Uterus (tissue), 4 donors: Measurements from ENCODE around the gene STIP1. TPM values are rescaled to one million over a fixed set of nuclear protein-coding genes. Genes with fewer than 3 reads are reported as not detected.

Experiments
- DNase-seq, 2 donors: peaks; one replicate each; pipeline ENCODE4 v3.0.0-alpha.2; 2019 to 2020
- H3K27ac ChIP-seq, 2 donors: fragments of 200-600 bp; sonication (generic); 1 replicate in 1 of 2; 2 replicates in 1 of 2; pipeline ENCODE4 v1.5.1; 2016 to 2018
- H3K27me3 ChIP-seq, 2 donors: fragments of 200-600 bp; sonication (generic); one replicate each; pipeline ENCODE4 v1.5.1; 2018 to 2019; ENCODE audit warnings: control low read depth in 1 of 2
- H3K36me3 ChIP-seq, 2 donors: fragments of 200-600 bp; sonication (generic); one replicate each; pipeline ENCODE4 v1.5.1; 2019; ENCODE audit warnings: control low read depth in 1 of 2
- H3K4me1 ChIP-seq, 2 donors: fragments of 200-600 bp; sonication (generic); one replicate each; pipeline ENCODE4 v1.5.1; 2018 to 2019; ENCODE audit warnings: control low read depth in 1 of 2
- H3K4me3 ChIP-seq, 2 donors: fragments of 200-600 bp; sonication (generic); 1 replicate in 1 of 2; 2 replicates in 1 of 2; pipeline ENCODE4 v1.5.1; 2018 to 2019; ENCODE audit warnings: mild to moderate bottlenecking in 1 of 2
- H3K9me3 ChIP-seq, 2 donors: fragments of 200-600 bp; sonication (generic); one replicate each; pipeline ENCODE4 v1.5.1; 2019; ENCODE audit warnings: control low read depth in 1 of 2
- POLR2A ChIP-seq, 2 donors: fragments of 450-650 bp; IDR thresholded peaks; one replicate each; pipeline ENCODE4 v1.6.1; 2016; ENCODE audit warnings: antibody characterized with exemption in 2 of 2, mild to moderate bottlenecking in 1 of 2, moderate library complexity in 1 of 2
- intact Hi-C: fragments of 100-400 bp; cut with DNase I; formaldehyde crosslinking; loops from one replicate; pipeline ENCODE4 v1.15.1; 2023; ENCODE audit warnings: low total_unique reads
- total RNA-seq, 4 donors: library from RNA; depleted of rRNA in 3 of 4; stranded (reverse); fragments of >200 nt in 3 of 4; gene quantifications; one replicate each; pipeline versions ENCODE4 v1.1.0 to v1.2.4, GENCODE V29; 2014 to 2023
- TF ChIP-seq, protein P1 (sequence below), 4 experiments: fragments of 200-600 bp in 2 of 4; fragments of 450-650 bp in 2 of 4; sonication (generic) in 2 of 4; IDR thresholded peaks; one replicate each; pipeline ENCODE4 v1.5.1; 2016 to 2019; ENCODE audit warnings: antibody characterized with exemption in 4 of 4, mild to moderate bottlenecking in 2 of 4, moderate library complexity in 1 of 4
- donor health status: DM: yes; HTN: yes; CAD: no.

The STIP1 gene
- total RNA-seq, 4 donors from 2014 or later = 20.9 to 101 (median 83.8) TPM

DNA sequence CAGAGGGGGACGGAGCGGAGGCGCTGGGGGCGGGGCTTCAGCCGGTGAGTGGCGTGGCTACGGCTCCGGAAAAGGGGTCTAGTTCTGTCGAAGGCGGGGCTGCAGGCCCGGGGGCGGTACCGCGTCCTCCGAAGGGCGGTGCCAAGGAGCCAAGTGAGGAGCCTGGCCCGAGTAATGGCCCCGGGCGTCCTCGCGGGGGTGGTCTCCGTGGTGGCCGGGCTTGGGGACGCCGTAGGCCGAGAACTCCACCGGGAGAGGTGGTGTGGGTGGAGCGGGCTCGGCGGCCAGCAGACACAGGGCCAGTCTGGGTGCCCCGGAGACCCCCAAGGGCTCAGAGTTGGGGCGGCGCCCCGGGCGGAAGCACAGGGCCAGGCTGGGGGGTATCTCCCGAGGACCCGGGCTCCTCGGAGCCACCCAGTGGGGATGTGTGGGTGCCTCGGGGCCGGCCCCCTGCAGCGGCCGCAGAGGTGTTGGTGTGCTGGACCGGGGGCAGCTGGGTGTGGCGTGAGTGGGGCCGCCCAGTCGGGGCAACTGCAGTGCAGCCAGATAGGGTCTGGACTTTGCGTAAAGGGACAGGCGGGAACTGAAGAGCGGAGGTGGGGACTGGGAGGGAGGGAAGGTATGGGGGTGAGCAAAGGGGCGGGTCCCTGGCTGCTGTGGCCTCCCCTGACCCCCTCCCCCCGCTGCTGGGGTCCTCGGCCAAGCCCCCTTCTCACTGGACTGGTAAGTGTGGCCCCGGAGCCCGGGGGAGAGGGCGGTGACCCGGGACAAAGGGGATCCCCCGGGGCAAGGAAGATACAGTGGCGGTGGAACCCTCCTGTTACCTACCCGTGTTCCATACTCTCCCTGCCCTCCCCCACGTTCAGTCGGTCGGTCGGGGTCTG lies 55.8 kb downstream of the STIP1 start:
- intact Hi-C loops = no loop called here
- TF ChIP-seq, protein P1, sequence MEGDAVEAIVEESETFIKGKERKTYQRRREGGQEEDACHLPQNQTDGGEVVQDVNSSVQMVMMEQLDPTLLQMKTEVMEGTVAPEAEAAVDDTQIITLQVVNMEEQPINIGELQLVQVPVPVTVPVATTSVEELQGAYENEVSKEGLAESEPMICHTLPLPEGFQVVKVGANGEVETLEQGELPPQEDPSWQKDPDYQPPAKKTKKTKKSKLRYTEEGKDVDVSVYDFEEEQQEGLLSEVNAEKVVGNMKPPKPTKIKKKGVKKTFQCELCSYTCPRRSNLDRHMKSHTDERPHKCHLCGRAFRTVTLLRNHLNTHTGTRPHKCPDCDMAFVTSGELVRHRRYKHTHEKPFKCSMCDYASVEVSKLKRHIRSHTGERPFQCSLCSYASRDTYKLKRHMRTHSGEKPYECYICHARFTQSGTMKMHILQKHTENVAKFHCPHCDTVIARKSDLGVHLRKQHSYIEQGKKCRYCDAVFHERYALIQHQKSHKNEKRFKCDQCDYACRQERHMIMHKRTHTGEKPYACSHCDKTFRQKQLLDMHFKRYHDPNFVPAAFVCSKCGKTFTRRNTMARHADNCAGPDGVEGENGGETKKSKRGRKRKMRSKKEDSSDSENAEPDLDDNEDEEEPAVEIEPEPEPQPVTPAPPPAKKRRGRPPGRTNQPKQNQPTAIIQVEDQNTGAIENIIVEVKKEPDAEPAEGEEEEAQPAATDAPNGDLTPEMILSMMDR (IDR thresholded peaks at IDR 0.05) = peak in 2 of 4 experiments; percentile 16 to 22
- TF ChIP-seq POLR2A (IDR thresholded peaks at IDR 0.05) = peak; percentile 53 to 71
- H3K27me3 ChIP-seq = no peaks in the 10 kb centered on the region

DNA sequence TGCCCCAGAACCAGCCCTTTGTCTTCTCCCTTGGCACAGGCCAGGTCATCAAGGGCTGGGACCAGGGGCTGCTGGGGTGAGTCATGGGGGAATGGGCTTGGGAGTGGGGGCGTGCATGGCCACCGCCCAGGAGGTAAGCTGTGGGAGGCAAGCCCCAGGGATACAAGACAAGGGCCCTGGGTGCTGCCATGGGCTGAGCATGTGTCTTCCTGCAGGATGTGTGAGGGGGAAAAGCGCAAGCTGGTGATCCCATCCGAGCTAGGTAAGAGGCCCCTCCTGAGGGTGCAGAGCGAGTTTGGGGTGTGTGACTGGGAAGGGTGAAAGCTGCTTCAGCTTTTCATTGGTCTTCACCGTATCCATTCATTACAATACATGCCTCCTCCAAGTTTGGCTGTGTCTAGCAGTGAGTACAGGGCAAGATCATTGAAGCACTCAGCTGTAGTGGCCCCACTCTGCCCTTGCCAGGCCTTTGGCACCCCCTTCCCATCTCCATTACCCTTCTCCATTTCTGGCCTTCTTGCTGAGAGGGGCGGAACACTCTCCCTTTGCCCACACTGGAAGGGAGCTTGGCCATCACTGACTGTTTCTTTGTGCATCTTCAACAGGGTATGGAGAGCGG lies 57.4 kb downstream of the STIP1 start:
- no peaks in the 10 kb centered on the region for H3K36me3 ChIP-seq
- no peak for DNase-seq
- no peak overlapping the region for H3K27ac ChIP-seq
- intact Hi-C loops = no loop called here
- H3K4me3 ChIP-seq = no peak overlapping the region
- H3K27me3 ChIP-seq = no peaks in the 10 kb centered on the region
- H3K9me3 ChIP-seq = no peaks in the 10 kb centered on the region
- peaks cover 0 to 14% of the 10 kb centered on the region in 2 donors for H3K4me1 ChIP-seq
- TF ChIP-seq, protein P1 (IDR thresholded peaks at IDR 0.05) = no peak
- TF ChIP-seq POLR2A (IDR thresholded peaks at IDR 0.05) = no peak

More for the DNA sequence above, 55.8 kb downstream of the STIP1 start:
- peak; percentile 67 to 100 for DNase-seq
- H3K27ac ChIP-seq = peak overlapping the region; percentile 95 to 99
- peak overlapping the region; percentile 61 to 87 for H3K4me3 ChIP-seq
- H3K4me1 ChIP-seq = peaks cover 0 to 10% of the 10 kb centered on the region in 2 donors
- no peaks in the 10 kb centered on the region for H3K36me3 ChIP-seq
- no peaks in the 10 kb centered on the region for H3K9me3 ChIP-seq

DNA sequence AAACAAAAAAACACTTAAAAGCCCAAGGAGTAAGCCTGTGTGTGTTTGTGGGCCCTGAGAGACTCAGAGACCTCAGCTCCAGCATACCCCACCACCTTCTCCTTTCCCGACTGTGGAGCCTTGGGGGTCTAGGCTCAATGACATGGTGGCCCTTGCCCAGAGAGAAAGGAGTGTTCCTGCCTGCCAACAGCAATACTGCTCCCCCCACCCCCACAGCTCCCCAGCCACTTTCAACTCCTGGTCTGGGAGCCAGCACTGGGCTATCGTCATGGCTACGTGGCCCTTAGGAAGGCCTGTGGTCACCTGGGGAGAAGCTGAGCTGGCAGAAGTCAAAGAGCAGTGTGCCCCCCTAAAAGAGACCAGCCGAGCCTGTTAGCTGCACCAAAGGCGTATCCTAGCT lies 58.1 kb downstream of the STIP1 start:
- no peak for DNase-seq
- H3K4me1 ChIP-seq = peaks cover 0 to 14% of the 10 kb centered on the region in 2 donors
- H3K36me3 ChIP-seq = no peaks in the 10 kb centered on the region
- H3K27ac ChIP-seq = no peak overlapping the region
- H3K4me3 ChIP-seq = no peak overlapping the region
- intact Hi-C loops = no loop called here
- no peaks in the 10 kb centered on the region for H3K9me3 ChIP-seq
- TF ChIP-seq, protein P1 (IDR thresholded peaks at IDR 0.05) = no peak
- TF ChIP-seq POLR2A (IDR thresholded peaks at IDR 0.05) = no peak
- no peaks in the 10 kb centered on the region for H3K27me3 ChIP-seq

DNA sequence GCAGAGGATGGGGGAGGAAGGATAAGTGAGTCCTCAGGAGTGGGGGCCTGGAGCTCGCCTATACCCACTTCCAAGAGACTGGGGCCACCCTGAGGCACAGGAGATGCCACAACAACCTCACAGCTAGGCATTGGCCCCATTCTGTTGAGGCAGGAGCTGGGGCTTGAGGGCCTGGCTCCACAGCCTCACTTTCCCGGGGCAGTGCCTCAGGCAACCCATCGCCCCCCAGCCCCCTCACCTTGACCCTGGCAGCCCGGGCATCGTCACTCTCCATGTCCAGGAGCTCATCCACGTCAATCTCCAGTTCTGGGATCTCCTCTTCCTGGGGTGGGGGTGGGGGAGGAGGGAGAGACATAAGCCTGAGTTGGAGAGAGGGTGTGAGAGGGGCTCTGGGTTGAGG lies 59.0 kb downstream of the STIP1 start:
- TF ChIP-seq, protein P1 (IDR thresholded peaks at IDR 0.05) = no peak
- no peak for TF ChIP-seq POLR2A (IDR thresholded peaks at IDR 0.05)
- Histone ChIP-seq H3K9me3 (no peaks in the 10 kb centered on the region), H3K36me3 (no peaks in the 10 kb centered on the region), H3K27me3 (no peaks in the 10 kb centered on the region), H3K27ac (peak overlapping the region; percentile 79 to 80), H3K4me1 (peaks cover 0 to 14% of the 10 kb centered on the region in 2 donors), H3K4me3 (peak overlapping the region in 1 of 2 donors; percentile 60)
- no peak for DNase-seq
- intact Hi-C loops = no loop called here

DNA sequence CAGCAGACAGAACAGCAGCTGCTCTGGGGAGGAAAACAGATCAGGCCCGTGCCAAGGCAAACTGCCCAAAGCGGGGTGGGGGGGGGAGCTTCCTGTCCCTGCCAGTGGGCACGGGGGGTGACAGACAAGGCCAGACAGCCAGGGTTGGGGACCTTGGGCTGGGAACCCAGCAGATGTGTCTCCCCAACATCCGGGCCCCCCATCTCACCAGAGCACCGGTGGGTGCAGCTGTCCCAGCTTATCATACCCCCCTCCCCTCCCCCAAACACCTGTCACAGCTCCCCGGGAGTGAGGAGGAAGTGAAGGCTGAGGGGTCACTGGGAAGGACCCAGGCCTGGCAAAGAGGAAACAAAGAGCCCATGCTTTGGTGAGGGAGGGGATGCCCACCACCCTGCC lies 59.4 kb downstream of the STIP1 start:
- intact Hi-C loops = no loop called here
- Histone ChIP-seq H3K4me1 (peaks cover 0 to 14% of the 10 kb centered on the region in 2 donors), H3K9me3 (no peaks in the 10 kb centered on the region), H3K4me3 (peak overlapping the region; percentile 52 to 60), H3K27me3 (no peaks in the 10 kb centered on the region), H3K36me3 (no peaks in the 10 kb centered on the region), H3K27ac (peak overlapping the region; percentile 79 to 80)
- peak in 1 of 2 donors; percentile 60 for DNase-seq
- TF ChIP-seq, protein P1 (IDR thresholded peaks at IDR 0.05) = no peak
- no peak for TF ChIP-seq POLR2A (IDR thresholded peaks at IDR 0.05)
